WTC11 (cell line): Measurements from ENCODE around the gene HOXB1. TPM values are rescaled to one million over a fixed set of nuclear protein-coding genes. Genes with fewer than 3 reads are reported as not detected.
"Not testable (repeated sequence)": the region's sequence is repeated elsewhere in the genome, so short reads cannot be mapped to it uniquely, and the experiment has no call there.

Experiments
- ATAC-seq: fragments of 200-7000 bp; cut with Tn5 transposase; 2 replicates; pipeline ENCODE4 v1.10.0; 2021; ENCODE audit warnings: mild to moderate bottlenecking, moderate library complexity
- CTCF ChIA-PET: fragments of 300-600 bp; sonication (Branson Sonifier 250); formaldehyde crosslinking; loops from one replicate; lab custom pipeline; 2021; ENCODE audit warnings: antibody characterized with exemption; lab: Charles Lee
- POLR2A ChIA-PET: fragments of 350-600 bp; sonication (Branson Sonifier 250); formaldehyde crosslinking; loops from one replicate; lab custom pipeline; 2021; ENCODE audit warnings: antibody characterized with exemption; lab: Charles Lee
- DNase-seq: peaks from one replicate; pipeline ENCODE4 v3.0.0; 2021; ENCODE audit warnings: low spot score
- H3K27ac Mint-ChIP-seq: 2 replicates; pipeline ENCODE4 v1.8.0; 2021; ENCODE audit warnings: mixed read lengths
- H3K27me3 Mint-ChIP-seq: 2 replicates; pipeline ENCODE4 v1.8.0; 2021; ENCODE audit warnings: low read depth, mild to moderate bottlenecking, moderate library complexity, mixed read lengths
- H3K36me3 Mint-ChIP-seq: 2 replicates; pipeline ENCODE4 v1.8.0; 2021; ENCODE audit warnings: mixed read lengths
- H3K4me1 Mint-ChIP-seq: 2 replicates; pipeline ENCODE4 v1.8.0; 2022; ENCODE audit warnings: mixed read lengths
- H3K4me3 Mint-ChIP-seq: 2 replicates; pipeline ENCODE4 v1.8.0; 2021; ENCODE audit warnings: mild to moderate bottlenecking, moderate library complexity, mixed read lengths
- H3K9me3 Mint-ChIP-seq: 2 replicates; pipeline ENCODE4 v1.8.0; 2021; ENCODE audit warnings: mixed read lengths
- ATF1 ChIP-seq: sonication (generic); formaldehyde crosslinking; IDR thresholded peaks from 2 replicates; pipeline ENCODE4 v1.8.1; 2023; ENCODE audit warnings: mild to moderate bottlenecking, moderate library complexity, missing genetic modification reagents
- CBFB ChIP-seq: sonication (generic); formaldehyde crosslinking; IDR thresholded peaks from 2 replicates; pipeline ENCODE4 v1.8.1; 2022; ENCODE audit warnings: mild to moderate bottlenecking, low read depth, missing genetic modification reagents
- EMX1 ChIP-seq: fragments of 250-450 bp; sonication (Bioruptor Pico); IDR thresholded peaks from 2 replicates; pipeline ENCODE4 v1.8.0; 2021; ENCODE audit warnings: mild to moderate bottlenecking
- ESRRA ChIP-seq: sonication (generic); formaldehyde crosslinking; IDR thresholded peaks from 2 replicates; pipeline ENCODE4 v1.8.1; 2022; ENCODE audit warnings: mild to moderate bottlenecking, missing genetic modification reagents, borderline replicate concordance
- GABPB1 ChIP-seq: sonication (generic); formaldehyde crosslinking; IDR thresholded peaks from 2 replicates; pipeline ENCODE4 v1.8.1; 2023; ENCODE audit warnings: mild to moderate bottlenecking, missing genetic modification reagents
- MXD4 ChIP-seq: fragments of 250-450 bp; sonication (Bioruptor Pico); IDR thresholded peaks from 2 replicates; pipeline ENCODE4 v1.8.0; 2021; ENCODE audit warnings: mild to moderate bottlenecking, moderate library complexity, borderline replicate concordance
- MYBL2 ChIP-seq: sonication (generic); formaldehyde crosslinking; IDR thresholded peaks from 2 replicates; pipeline ENCODE4 v1.8.1; 2023; ENCODE audit warnings: mild to moderate bottlenecking, moderate library complexity, missing genetic modification reagents
- NFYB ChIP-seq: sonication (generic); formaldehyde crosslinking; conservative IDR thresholded peaks from 2 replicates; pipeline ENCODE4 v1.8.0; 2022; ENCODE audit warnings: low read depth, missing genetic modification reagents
- PRRX2 ChIP-seq: fragments of 250-450 bp; sonication (Bioruptor Pico); IDR thresholded peaks from 2 replicates; pipeline ENCODE4 v1.8.0; 2021; ENCODE audit warnings: mild to moderate bottlenecking
- SMAD3 ChIP-seq: sonication (generic); formaldehyde crosslinking; IDR thresholded peaks from 2 replicates; pipeline ENCODE4 v1.8.0; 2022; ENCODE audit warnings: missing genetic modification reagents, mild to moderate bottlenecking, borderline replicate concordance
- TEAD1 ChIP-seq: sonication (generic); formaldehyde crosslinking; IDR thresholded peaks from 2 replicates; pipeline ENCODE4 v1.8.0; 2022; ENCODE audit warnings: mild to moderate bottlenecking, missing genetic modification reagents
- ZNF416 ChIP-seq: fragments of 250-450 bp; sonication (Bioruptor Pico); IDR thresholded peaks from 2 replicates; pipeline ENCODE4 v1.9.0; 2021; ENCODE audit warnings: mild to moderate bottlenecking, inconsistent platforms
- total RNA-seq: library from RNA; stranded (reverse); gene quantifications from 3 replicates; pipeline ENCODE4 v1.2.3, GENCODE V29; 2021
- TF ChIP-seq, protein P1 (sequence below): sonication (generic); formaldehyde crosslinking; IDR thresholded peaks from 2 replicates; pipeline ENCODE4 v1.8.0; 2022; ENCODE audit warnings: mild to moderate bottlenecking, missing genetic modification reagents
- TF ChIP-seq, protein P2 (sequence below): sonication (generic); formaldehyde crosslinking; IDR thresholded peaks from 2 replicates; pipeline ENCODE4 v1.8.1; 2023; ENCODE audit warnings: mild to moderate bottlenecking, missing genetic modification reagents

The HOXB1 gene
- total RNA-seq, 1 experiment from 2014 or later: 0.63 TPM

DNA sequence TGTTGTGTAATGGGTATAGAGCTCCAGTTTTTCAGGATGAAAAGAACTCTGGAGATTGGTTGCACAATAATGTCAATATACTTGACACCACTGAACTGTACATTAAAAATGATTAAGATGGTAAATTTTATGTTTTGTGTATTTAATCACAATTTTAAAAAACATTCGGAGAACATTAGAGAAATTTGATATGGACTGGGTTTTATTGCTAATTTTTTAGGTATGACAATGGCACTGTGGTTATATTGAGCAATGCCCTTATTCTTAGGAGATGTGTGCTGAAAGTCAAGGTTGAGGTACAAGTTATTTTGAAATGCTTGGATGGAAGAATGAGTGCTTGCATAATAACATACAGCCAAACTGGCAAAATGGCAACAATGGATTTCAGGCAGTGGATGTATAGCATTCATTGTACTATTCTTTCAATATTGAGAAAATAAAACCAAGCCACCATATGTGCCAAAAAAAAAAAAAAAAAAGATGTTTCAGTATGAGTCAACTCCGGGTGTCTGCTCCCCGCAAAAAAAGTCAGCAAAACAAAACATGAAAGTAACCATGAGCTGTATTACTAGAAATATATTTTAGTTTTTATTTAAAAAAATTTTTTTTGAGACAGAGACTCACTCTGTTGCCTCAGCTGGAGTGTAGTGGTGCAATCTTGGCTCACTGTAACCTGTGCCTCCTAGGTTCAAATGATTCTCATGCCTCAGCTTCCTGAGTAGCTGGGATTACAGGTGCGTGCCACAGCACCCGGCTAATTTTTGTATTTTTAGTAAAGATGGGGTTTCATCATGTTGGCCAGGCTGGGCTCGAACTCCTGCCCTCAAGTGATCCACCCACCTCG is 19.8 kb downstream of the HOXB1 start (continued):
- no peak for TF ChIP-seq ESRRA (CRISPR knock-in tag)
- TF ChIP-seq, all 79 proteins: peak for 0

DNA sequence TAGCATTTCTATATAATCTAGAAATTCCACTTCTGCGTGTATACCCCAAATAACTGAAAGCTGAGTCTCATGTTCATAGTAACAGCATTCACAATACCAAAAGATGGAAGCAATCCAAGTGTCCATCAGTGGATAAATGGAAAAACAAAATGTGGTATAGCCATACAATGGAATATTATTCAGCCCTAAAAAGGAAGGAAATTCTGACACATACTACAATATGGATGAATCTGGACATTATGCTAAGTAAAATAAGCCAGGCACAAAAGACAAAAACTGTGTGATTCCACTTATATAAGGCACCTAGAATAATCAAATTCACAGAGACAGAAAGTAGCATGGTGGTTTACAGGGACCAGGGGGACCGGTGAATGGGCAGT is 20.4 kb downstream of the HOXB1 start:
- no peak overlapping the region for H3K27ac Mint-ChIP-seq
- no peak for TF ChIP-seq NFYB (CRISPR knock-in tag)
- TF ChIP-seq, all 79 proteins: peak for 0
- Mint-ChIP-seq H3K36me3 (no peaks in the 10 kb centered on the region), H3K27me3 (peaks cover 45% of the 10 kb centered on the region), H3K4me3 (no peak overlapping the region), H3K4me1 (peaks cover 29% of the 10 kb centered on the region), H3K9me3 (peaks cover 5% of the 10 kb centered on the region)
- ChIA-PET CTCF (interaction anchor here (1.6 kb wide), 1 partner anchor 17 kb away, joined by 3 read pairs; no protein-coding TSS in a partner anchor), POLR2A (no interaction called here)
- DNase-seq (no peak), ATAC-seq (no peak)

DNA sequence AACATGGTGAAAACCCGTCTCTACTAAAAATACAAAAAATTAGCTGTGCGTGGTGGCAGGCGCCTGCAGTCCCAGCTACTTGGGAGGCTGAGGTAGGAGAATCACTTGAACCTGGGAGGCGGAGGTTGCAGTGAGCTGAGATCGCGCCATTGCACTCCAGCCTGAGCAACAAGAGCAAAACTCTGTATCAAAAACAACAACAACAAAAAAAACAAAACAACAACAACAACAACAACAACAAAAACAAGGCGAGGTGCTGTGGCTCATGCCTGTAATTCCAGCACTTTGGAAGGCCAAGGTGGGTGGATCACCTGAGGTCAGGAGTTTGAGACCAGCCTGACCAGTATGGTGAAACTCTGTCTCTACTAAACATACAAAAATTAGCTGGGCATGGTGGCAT is 21.1 kb downstream of the HOXB1 start:
- POLR2A ChIA-PET, DNase-seq, H3K4me3 Mint-ChIP-seq, H3K27ac Mint-ChIP-seq, CTCF ChIA-PET, H3K9me3 Mint-ChIP-seq, ATAC-seq, H3K36me3 Mint-ChIP-seq: not testable (repeated sequence)
- peaks cover 29% of the 10 kb centered on the region for H3K4me1 Mint-ChIP-seq
- peaks cover 40% of the 10 kb centered on the region for H3K27me3 Mint-ChIP-seq

DNA sequence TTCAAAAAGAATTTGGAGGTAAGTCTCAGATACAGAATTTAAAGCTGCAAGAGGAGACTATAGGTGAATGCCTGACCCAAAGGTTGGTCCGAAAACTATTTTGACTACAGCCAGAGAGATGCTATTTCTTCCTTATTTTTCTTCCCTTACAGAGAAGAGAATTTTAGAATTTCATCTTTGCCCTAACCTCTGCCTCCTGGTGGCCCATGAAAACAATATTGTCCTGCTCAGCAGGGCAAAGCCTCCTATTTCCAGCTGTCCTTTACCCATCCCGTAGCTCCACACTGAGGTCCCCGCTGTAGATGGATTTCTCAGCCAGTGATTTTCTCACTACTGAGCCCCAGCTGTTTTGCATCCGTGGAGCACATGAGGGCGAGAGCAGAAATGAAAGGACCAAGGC is 24.6 kb downstream of the HOXB1 start:
- ChIA-PET POLR2A (interaction anchor here (0.6 kb wide), 1 partner anchor 11 kb away, joined by 3 read pairs; no protein-coding TSS in a partner anchor), CTCF (interaction anchor here (0.6 to 1.2 kb wide), 3 partner anchors 10 to 49 kb away, joined by 3 to 4 read pairs (median 3); no protein-coding TSS in a partner anchor)
- TF ChIP-seq ATF1 (CRISPR knock-in tag): no peak
- TF ChIP-seq ZNF416 (CRISPR knock-in tag): no peak
- Mint-ChIP-seq H3K4me3 (no peak overlapping the region), H3K4me1 (peaks cover 33% of the 10 kb centered on the region), H3K27me3 (peaks cover 45% of the 10 kb centered on the region), H3K27ac (no peak overlapping the region), H3K9me3 (no peaks in the 10 kb centered on the region; the same call in 1 of the 2 replicates), H3K36me3 (no peaks in the 10 kb centered on the region)
- DNase-seq (no peak), ATAC-seq (no peak)

DNA sequence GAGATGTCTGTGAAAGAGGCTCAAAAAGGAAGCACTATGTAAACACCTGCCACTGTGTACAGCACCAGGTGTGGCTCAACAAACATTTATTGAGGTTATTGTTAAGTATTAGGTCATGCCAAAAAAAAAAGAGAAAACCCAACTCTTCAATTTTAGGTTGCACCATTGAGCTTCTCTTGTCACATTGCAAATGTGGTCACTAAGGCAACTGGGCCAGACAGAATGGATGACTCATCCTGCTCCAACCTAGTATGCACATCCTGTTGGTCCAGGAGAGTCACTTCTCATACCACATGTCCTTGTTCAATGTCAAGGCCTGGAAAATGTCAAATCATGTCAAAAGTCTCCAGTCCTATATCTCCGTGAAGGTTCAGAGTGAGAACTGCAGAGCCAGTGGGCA is 25.0 kb downstream of the HOXB1 start:
- POLR2A ChIA-PET: interaction anchor here (0.6 kb wide), 1 partner anchor 12 kb away, joined by 3 read pairs; no protein-coding TSS in a partner anchor
- peaks cover 33% of the 10 kb centered on the region for H3K4me1 Mint-ChIP-seq
- peaks cover 50% of the 10 kb centered on the region for H3K27me3 Mint-ChIP-seq
- no peaks in the 10 kb centered on the region for H3K36me3 Mint-ChIP-seq
- DNase-seq (no peak), ATAC-seq (peak; percentile 20; the same call in 1 of the 2 replicates)
- TF ChIP-seq ATF1 (CRISPR knock-in tag) (no peak), MYBL2 (CRISPR knock-in tag) (no peak), EMX1 (CRISPR knock-in tag) (no peak), SMAD3 (CRISPR knock-in tag) (no peak), CBFB (CRISPR knock-in tag) (no peak), TEAD1 (CRISPR knock-in tag) (no peak), PRRX2 (CRISPR knock-in tag) (no peak), NFYB (CRISPR knock-in tag) (no peak), MXD4 (CRISPR knock-in tag) (no peak), GABPB1 (no peak)
- TF ChIP-seq, protein P1, sequence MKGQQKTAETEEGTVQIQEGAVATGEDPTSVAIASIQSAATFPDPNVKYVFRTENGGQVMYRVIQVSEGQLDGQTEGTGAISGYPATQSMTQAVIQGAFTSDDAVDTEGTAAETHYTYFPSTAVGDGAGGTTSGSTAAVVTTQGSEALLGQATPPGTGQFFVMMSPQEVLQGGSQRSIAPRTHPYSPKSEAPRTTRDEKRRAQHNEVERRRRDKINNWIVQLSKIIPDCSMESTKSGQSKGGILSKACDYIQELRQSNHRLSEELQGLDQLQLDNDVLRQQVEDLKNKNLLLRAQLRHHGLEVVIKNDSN: no peak
- TF ChIP-seq, protein P2, sequence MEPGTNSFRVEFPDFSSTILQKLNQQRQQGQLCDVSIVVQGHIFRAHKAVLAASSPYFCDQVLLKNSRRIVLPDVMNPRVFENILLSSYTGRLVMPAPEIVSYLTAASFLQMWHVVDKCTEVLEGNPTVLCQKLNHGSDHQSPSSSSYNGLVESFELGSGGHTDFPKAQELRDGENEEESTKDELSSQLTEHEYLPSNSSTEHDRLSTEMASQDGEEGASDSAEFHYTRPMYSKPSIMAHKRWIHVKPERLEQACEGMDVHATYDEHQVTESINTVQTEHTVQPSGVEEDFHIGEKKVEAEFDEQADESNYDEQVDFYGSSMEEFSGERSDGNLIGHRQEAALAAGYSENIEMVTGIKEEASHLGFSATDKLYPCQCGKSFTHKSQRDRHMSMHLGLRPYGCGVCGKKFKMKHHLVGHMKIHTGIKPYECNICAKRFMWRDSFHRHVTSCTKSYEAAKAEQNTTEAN: no peak
- TF ChIP-seq, all 79 proteins: peak for 0
- CTCF ChIA-PET: interaction anchor here (1.1 kb wide), 1 partner anchor 16 kb away, joined by 4 read pairs; no protein-coding TSS in a partner anchor
- H3K4me3 Mint-ChIP-seq: no peak overlapping the region
- no peaks in the 10 kb centered on the region; the same call in 1 of the 2 replicates for H3K9me3 Mint-ChIP-seq
- no peak overlapping the region for H3K27ac Mint-ChIP-seq
